GM21717 (cell line): ENCODE measurements around the gene SLC9A7.

Source experiments
- ATAC-seq: cut with Tn5 transposase; IDR thresholded peaks from one replicate; pipeline ENCODE4 v1.9.1; 2021; ENCODE audit warnings: mild to moderate bottlenecking, moderate library complexity; ENCODE audit not compliant: unreplicated experiment

Gene SLC9A7

GRCh38 chrX:46707274-46707965 is 51.5 kb downstream of the SLC9A7 start:
- no peak for ATAC-seq

- peak; percentile 88 for ATAC-seq
These were observed 54.0 kb downstream of the SLC9A7 start for GRCh38 chrX:46704767-46705386.

GRCh38 chrX:46703980-46704379 is 54.9 kb downstream of the SLC9A7 start:
- peak; percentile 38 for ATAC-seq

- ATAC-seq = no peak
These were observed 60.2 kb downstream of the SLC9A7 start for GRCh38 chrX:46698691-46699090.

GRCh38 chrX:46695491-46695890 is 63.4 kb downstream of the SLC9A7 start:
- no peak for ATAC-seq

- no peak for ATAC-seq
These were observed 64.4 kb downstream of the SLC9A7 start for GRCh38 chrX:46694549-46694948.

GRCh38 chrX:46693149-46693548 is 65.8 kb downstream of the SLC9A7 start:
- no peak for ATAC-seq

- ATAC-seq = no peak
These were observed 68.1 kb downstream of the SLC9A7 start for GRCh38 chrX:46690818-46691217.

- no peak for ATAC-seq
These were observed 71.3 kb downstream of the SLC9A7 start for GRCh38 chrX:46687619-46688018.

GRCh38 chrX:46686003-46686645 is 72.8 kb downstream of the SLC9A7 start:
- peak; percentile 39 for ATAC-seq

GRCh38 chrX:46683048-46683447 is 75.9 kb downstream of the SLC9A7 start:
- ATAC-seq = no peak

- ATAC-seq = no peak
These were observed 77.1 kb downstream of the SLC9A7 start for GRCh38 chrX:46681849-46682248.

GRCh38 chrX:46678232-46678631 is 80.7 kb downstream of the SLC9A7 start:
- ATAC-seq = no peak

GRCh38 chrX:46676399-46677356 is 82.2 kb downstream of the SLC9A7 start:
- ATAC-seq = no peak

- no peak for ATAC-seq
These were observed 85.1 kb downstream of the SLC9A7 start for GRCh38 chrX:46673620-46674359.

- ATAC-seq = no peak
These were observed 88.6 kb downstream of the SLC9A7 start for GRCh38 chrX:46670316-46670715.

- ATAC-seq = no peak
These were observed 92.1 kb downstream of the SLC9A7 start for GRCh38 chrX:46666831-46667230.

- ATAC-seq = no peak
These were observed 93.4 kb downstream of the SLC9A7 start for GRCh38 chrX:46665232-46666152.

GRCh38 chrX:46662188-46662958 is 96.5 kb downstream of the SLC9A7 start:
- ATAC-seq = no peak
